ENCODE data around the gene FAAP20. TPM values are rescaled to one million over a fixed set of nuclear protein-coding genes. Genes with fewer than 3 reads are reported as not detected.

The FAAP20 gene
- total and polyA plus RNA-seq, 3 donors from 2014 or later, result 65.5 to 72.6 (median 72.0) TPM

- Histone ChIP-seq H3K27ac (peak within 1 kb of the TSS; percentile 96 to 98), H3K4me3 (peak within 1 kb of the TSS; percentile 69 to 70), H3K27me3 (no peaks in the 10 kb centered on the region), H3K4me1 (peaks cover 42% of the 10 kb centered on the region), H3K36me3 (ENCODE audit: low read depth, missing control alignments) (no peaks in the 10 kb centered on the region), H3K9me3 (no peaks in the 10 kb centered on the region)
- 0% methylated on average over 45 of the region's 100 CpGs; no CpG with 5 or more reads in 1 of the 2 donors for whole genome bisulfite sequencing, 2 donors
- intact Hi-C loops (cut with DNase I; ENCODE audit: low total_unique reads), result no loop called here
- no peak for TF ChIP-seq POLR2A (IDR thresholded peaks at IDR 0.05)
- DNase-seq, result no peak
Measured at GRCh38 chr1:2228157-2228594, 33.6 kb upstream of the FAAP20 start, which contains the start of gene SKI. TSS of gene SKI (plus strand) at chr1:2228319. CDS start at chr1:2228767, 448 bp downstream.

GRCh38 chr1:2227346-2228156 lies 33.0 kb upstream of the FAAP20 start:
- Histone ChIP-seq H3K36me3 (ENCODE audit: low read depth, missing control alignments) (no peaks in the 10 kb centered on the region), H3K4me3 (peak overlapping the region; percentile 69 to 70), H3K27me3 (no peaks in the 10 kb centered on the region), H3K4me1 (peaks cover 36% of the 10 kb centered on the region), H3K9me3 (no peaks in the 10 kb centered on the region), H3K27ac (peak overlapping the region; percentile 96 to 98)
- WGBS, 2 donors, result 1% methylated on average over 81 of the region's 129 CpGs; no CpG with 5 or more reads in 1 of the 2 donors
- intact Hi-C loops (cut with DNase I; ENCODE audit: low total_unique reads), result no loop called here
- peak; percentile 95 for DNase-seq
- TF ChIP-seq, protein P1, sequence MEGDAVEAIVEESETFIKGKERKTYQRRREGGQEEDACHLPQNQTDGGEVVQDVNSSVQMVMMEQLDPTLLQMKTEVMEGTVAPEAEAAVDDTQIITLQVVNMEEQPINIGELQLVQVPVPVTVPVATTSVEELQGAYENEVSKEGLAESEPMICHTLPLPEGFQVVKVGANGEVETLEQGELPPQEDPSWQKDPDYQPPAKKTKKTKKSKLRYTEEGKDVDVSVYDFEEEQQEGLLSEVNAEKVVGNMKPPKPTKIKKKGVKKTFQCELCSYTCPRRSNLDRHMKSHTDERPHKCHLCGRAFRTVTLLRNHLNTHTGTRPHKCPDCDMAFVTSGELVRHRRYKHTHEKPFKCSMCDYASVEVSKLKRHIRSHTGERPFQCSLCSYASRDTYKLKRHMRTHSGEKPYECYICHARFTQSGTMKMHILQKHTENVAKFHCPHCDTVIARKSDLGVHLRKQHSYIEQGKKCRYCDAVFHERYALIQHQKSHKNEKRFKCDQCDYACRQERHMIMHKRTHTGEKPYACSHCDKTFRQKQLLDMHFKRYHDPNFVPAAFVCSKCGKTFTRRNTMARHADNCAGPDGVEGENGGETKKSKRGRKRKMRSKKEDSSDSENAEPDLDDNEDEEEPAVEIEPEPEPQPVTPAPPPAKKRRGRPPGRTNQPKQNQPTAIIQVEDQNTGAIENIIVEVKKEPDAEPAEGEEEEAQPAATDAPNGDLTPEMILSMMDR (IDR thresholded peaks at IDR 0.05), result peak in 1 of 3 experiments; percentile 23
- no peak for TF ChIP-seq POLR2A (IDR thresholded peaks at IDR 0.05)

GRCh38 chr1:2226525-2227345 lies 32.2 kb upstream of the FAAP20 start:
- Histone ChIP-seq H3K27me3 (no peaks in the 10 kb centered on the region), H3K27ac (peak overlapping the region; percentile 96 to 98), H3K36me3 (ENCODE audit: low read depth, missing control alignments) (no peaks in the 10 kb centered on the region), H3K4me1 (peaks cover 29% of the 10 kb centered on the region), H3K4me3 (peak overlapping the region; percentile 69 to 70), H3K9me3 (no peaks in the 10 kb centered on the region)
- no peak for DNase-seq
- intact Hi-C loops (cut with DNase I; ENCODE audit: low total_unique reads), result no loop called here
- WGBS, 2 donors, result 7 to 8% methylated on average over 20 to 44 of the region's 73 CpGs
- TF ChIP-seq, protein P1 (IDR thresholded peaks at IDR 0.05), result no peak
- no peak for TF ChIP-seq POLR2A (IDR thresholded peaks at IDR 0.05)

DNA sequence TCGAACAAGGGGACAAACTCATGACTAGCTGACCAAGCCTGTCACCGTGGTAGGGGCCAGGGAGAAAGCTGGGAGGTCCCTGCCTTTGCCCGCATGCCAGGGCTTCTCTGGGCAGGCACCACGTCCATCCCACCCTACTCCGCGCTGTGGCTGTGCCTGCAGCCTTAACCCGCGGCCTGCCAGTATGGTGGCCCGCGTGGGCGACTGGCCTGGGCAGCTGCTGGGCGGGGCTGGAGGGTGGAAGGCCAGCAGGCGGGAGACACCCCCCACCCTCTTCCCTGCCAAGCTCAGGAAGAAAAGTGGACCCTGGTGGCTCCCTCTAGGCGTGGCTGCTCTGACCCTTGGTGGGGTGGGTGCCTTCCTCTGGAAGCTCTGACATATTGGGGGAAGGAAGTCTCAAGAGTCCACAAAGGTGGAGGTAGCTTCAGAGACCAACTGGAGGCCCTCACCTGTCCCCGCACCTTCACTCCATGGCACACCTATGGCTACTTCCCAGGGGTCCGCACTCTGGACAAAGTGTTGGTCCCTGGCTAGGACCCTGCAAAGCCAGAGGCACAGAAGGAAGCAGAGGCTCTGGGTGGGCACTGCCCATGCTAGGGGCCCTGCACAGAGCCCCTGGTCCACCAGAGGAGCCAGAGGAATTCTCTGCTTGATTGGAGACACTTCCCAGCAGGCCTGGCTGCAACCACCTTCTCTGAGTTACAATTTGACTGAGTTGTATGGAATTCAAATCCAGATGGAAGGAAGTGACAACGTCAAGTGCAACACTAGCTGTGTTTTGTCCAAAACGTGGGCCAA lies 30.3 kb upstream of the FAAP20 start:
- Histone ChIP-seq H3K4me1 (peaks cover 11% of the 10 kb centered on the region), H3K9me3 (no peaks in the 10 kb centered on the region), H3K4me3 (no peak overlapping the region), H3K36me3 (ENCODE audit: low read depth, missing control alignments) (no peaks in the 10 kb centered on the region), H3K27me3 (no peaks in the 10 kb centered on the region), H3K27ac (no peak overlapping the region)
- 85 to 90% methylated on average over 11 to 18 of the region's 18 CpGs for WGBS, 2 donors
- intact Hi-C loops (cut with DNase I; ENCODE audit: low total_unique reads), result no loop called here
- TF ChIP-seq, protein P1 (IDR thresholded peaks at IDR 0.05), result no peak
- no peak for TF ChIP-seq POLR2A (IDR thresholded peaks at IDR 0.05)
- no peak for DNase-seq

All from testis (tissue), 3 donors.